ENCODE data around the gene CDKAL1.
"Not testable (repeated sequence)": the region's sequence is repeated elsewhere in the genome, so short reads cannot be mapped to it uniquely, and the experiment has no call there.

The CDKAL1 gene

DNA sequence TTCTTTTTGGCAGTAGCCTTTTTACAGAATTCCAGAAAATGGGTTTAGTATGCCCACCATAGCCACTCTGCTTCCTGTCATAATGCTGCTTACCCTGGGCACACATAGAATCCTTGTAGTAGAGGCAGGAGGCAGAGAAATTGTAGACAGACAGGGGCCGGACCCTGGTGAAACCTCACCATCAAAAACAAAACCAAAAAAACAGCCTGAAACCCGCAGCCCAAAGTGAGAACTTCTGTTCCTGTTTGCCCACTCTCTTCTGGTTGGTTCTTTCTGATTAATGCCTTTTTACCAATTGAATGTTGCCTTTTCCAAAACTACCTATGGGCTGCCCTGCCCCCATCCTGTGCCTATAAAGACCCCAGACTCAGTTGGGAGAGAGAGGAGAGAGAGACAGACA, 188.2 kb downstream of the CDKAL1 start:
- H3K4me3 ChIP-seq (ENCODE audit: low read depth, low read length) = no peak overlapping the region
- no peak overlapping the region for H3K4me2 ChIP-seq (ENCODE audit: low read length)
- peaks cover 3% of the 10 kb centered on the region for H3K79me2 ChIP-seq
- no peak overlapping the region for H3K27ac ChIP-seq
- no peak overlapping the region for H3K9ac ChIP-seq
- H3K4me1 ChIP-seq = no peaks in the 10 kb centered on the region
- H2AFZ ChIP-seq = no peak overlapping the region
- H3K36me3 ChIP-seq (ENCODE audit: control insufficient read depth, insufficient read depth, low read length) = no peaks in the 10 kb centered on the region
- no peaks in the 10 kb centered on the region for H3K27me3 ChIP-seq (ENCODE audit: control insufficient read depth, insufficient read depth, low read length)
- H3K9me3 ChIP-seq (ENCODE audit: control insufficient read depth, low read length) = no peaks in the 10 kb centered on the region
- TF ChIP-seq, protein P1, sequence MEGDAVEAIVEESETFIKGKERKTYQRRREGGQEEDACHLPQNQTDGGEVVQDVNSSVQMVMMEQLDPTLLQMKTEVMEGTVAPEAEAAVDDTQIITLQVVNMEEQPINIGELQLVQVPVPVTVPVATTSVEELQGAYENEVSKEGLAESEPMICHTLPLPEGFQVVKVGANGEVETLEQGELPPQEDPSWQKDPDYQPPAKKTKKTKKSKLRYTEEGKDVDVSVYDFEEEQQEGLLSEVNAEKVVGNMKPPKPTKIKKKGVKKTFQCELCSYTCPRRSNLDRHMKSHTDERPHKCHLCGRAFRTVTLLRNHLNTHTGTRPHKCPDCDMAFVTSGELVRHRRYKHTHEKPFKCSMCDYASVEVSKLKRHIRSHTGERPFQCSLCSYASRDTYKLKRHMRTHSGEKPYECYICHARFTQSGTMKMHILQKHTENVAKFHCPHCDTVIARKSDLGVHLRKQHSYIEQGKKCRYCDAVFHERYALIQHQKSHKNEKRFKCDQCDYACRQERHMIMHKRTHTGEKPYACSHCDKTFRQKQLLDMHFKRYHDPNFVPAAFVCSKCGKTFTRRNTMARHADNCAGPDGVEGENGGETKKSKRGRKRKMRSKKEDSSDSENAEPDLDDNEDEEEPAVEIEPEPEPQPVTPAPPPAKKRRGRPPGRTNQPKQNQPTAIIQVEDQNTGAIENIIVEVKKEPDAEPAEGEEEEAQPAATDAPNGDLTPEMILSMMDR (IDR thresholded peaks at IDR 0.05) = no peak

DNA sequence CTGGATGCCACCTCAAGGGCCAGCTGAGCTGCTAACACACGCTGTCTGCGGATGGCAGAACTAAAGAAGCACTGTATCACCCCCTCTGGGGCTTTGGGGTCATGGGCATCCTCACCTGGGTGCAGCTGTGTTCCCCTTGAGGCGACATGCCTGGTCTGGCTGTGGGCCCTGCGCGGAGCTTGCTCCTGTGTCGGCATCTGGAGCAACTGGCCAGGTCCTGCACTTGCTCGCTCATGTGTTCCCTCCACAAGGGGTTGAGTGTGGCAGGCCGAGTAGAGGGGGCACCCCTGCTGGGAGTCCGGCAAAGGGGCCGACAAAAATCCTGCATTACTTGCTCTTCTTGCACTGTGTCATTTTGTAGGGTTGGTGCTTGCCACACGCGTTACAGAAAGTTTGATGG, 189.0 kb downstream of the CDKAL1 start:
- H2AFZ ChIP-seq = no peak overlapping the region
- H3K4me2 ChIP-seq (ENCODE audit: low read length) = no peak overlapping the region
- H3K9me3 ChIP-seq (ENCODE audit: control insufficient read depth, low read length) = no peaks in the 10 kb centered on the region
- peaks cover 3% of the 10 kb centered on the region for H3K79me2 ChIP-seq
- H3K27ac ChIP-seq = no peak overlapping the region
- H3K9ac ChIP-seq = no peak overlapping the region
- H3K27me3 ChIP-seq (ENCODE audit: control insufficient read depth, insufficient read depth, low read length) = no peaks in the 10 kb centered on the region
- TF ChIP-seq, protein P1 (IDR thresholded peaks at IDR 0.05) = no peak
- no peak overlapping the region for H3K4me3 ChIP-seq (ENCODE audit: low read depth, low read length)
- no peaks in the 10 kb centered on the region for H3K4me1 ChIP-seq
- no peaks in the 10 kb centered on the region for H3K36me3 ChIP-seq (ENCODE audit: control insufficient read depth, insufficient read depth, low read length)

GRCh38 chr6:20724443-20725190, 190.4 kb downstream of the CDKAL1 start:
- Histone ChIP-seq H3K27ac (no peak overlapping the region), H3K79me2 (peaks cover 3% of the 10 kb centered on the region), H3K36me3 (ENCODE audit: control insufficient read depth, insufficient read depth, low read length) (no peaks in the 10 kb centered on the region), H3K4me1 (no peaks in the 10 kb centered on the region), H3K4me2 (ENCODE audit: low read length) (no peak overlapping the region), H3K9me3 (ENCODE audit: control insufficient read depth, low read length) (no peaks in the 10 kb centered on the region), H3K27me3 (ENCODE audit: control insufficient read depth, insufficient read depth, low read length) (no peaks in the 10 kb centered on the region), H3K9ac (no peak overlapping the region), H2AFZ (no peak overlapping the region), H3K4me3 (ENCODE audit: low read depth, low read length) (no peak overlapping the region)
- TF ChIP-seq, protein P1 (IDR thresholded peaks at IDR 0.05) = no peak

DNA sequence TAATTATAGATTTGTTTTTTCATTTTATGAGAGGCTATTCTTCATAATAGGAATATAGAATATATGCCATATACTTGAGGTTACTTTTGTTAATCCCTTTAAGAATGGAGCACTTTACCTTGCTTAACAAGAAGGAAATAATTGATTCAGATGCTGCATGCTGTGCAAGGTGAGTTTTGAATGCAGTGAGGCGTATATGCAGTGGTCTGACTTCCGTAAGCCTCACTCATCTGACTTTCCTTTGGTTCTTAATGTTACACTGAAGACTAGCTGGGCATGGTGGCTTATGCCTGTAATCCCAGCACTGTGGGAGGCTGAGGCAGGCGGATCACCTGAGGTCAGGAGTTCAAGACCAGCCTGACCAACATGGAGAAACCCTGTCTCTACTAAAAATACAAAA, 191.0 kb downstream of the CDKAL1 start:
- H2AFZ ChIP-seq; H3K4me2 ChIP-seq (ENCODE audit: low read length); H3K9ac ChIP-seq; H3K79me2 ChIP-seq; H3K4me1 ChIP-seq; H3K27ac ChIP-seq; H3K4me3 ChIP-seq (ENCODE audit: low read depth, low read length); H3K36me3 ChIP-seq (ENCODE audit: control insufficient read depth, insufficient read depth, low read length); H3K27me3 ChIP-seq (ENCODE audit: control insufficient read depth, insufficient read depth, low read length); H3K9me3 ChIP-seq (ENCODE audit: control insufficient read depth, low read length): not testable (repeated sequence)

DNA sequence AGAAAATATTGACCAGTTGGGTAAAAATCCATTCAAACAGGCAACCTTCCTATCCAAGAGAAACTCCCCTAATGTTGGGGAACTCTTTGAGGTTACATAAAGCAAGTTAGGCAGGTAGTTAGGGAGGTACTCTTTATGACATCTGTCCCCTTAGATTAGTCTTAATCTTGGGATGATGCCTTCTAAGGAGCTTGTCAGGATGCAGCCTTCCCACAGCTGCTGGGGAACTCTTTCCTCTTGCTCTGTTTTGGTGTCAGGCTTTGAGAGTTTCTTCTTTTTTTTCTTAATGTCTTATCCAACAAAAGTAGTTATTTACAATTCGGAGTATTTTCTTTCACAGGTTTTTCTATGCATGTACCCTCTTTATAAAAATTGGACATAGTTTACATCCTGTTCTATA, 194.8 kb downstream of the CDKAL1 start:
- no peaks in the 10 kb centered on the region for H3K27me3 ChIP-seq (ENCODE audit: control insufficient read depth, insufficient read depth, low read length)
- H3K4me3 ChIP-seq (ENCODE audit: low read depth, low read length) = no peak overlapping the region
- TF ChIP-seq, protein P1 (IDR thresholded peaks at IDR 0.05) = no peak
- H3K9ac ChIP-seq = no peak overlapping the region
- H3K9me3 ChIP-seq (ENCODE audit: control insufficient read depth, low read length) = no peaks in the 10 kb centered on the region
- no peak overlapping the region for H3K27ac ChIP-seq
- no peak overlapping the region for H3K4me2 ChIP-seq (ENCODE audit: low read length)
- H3K79me2 ChIP-seq = no peaks in the 10 kb centered on the region
- H3K4me1 ChIP-seq = no peaks in the 10 kb centered on the region
- no peak overlapping the region for H2AFZ ChIP-seq
- H3K36me3 ChIP-seq (ENCODE audit: control insufficient read depth, insufficient read depth, low read length) = no peaks in the 10 kb centered on the region

DNA sequence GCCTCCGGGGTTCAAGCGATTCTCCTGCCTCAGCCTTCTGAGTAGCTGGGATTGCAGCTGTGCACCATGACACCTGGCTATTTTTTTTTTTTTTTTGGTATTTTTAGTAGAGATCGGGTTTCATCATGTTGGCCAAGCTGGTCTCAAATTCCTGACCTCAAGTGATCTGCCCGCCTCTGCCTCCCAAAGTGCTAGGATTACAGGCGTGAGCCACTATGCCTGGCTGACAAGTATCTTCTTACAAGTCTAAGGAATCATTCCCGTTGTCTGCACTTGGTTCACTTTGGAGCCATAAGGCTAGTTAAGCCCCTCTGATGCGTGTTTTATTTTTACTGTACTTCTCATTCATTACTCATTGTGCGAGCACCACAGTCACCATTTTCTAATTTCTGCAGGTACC, 198.1 kb downstream of the CDKAL1 start:
- not testable (repeated sequence) for H3K27me3 ChIP-seq (ENCODE audit: control insufficient read depth, insufficient read depth, low read length); H3K9me3 ChIP-seq (ENCODE audit: control insufficient read depth, low read length); H3K4me1 ChIP-seq; H3K4me2 ChIP-seq (ENCODE audit: low read length); H3K79me2 ChIP-seq; H3K4me3 ChIP-seq (ENCODE audit: low read depth, low read length); H3K9ac ChIP-seq; H3K27ac ChIP-seq; H3K36me3 ChIP-seq (ENCODE audit: control insufficient read depth, insufficient read depth, low read length); H2AFZ ChIP-seq

Data from parathyroid adenoma (tissue), 2 donors.